Measurements from ENCODE around the gene SUGP2.

Gene SUGP2

GRCh38 chr19:18996351-18996750 lies 37.0 kb downstream of the SUGP2 start:
- H3K4me3 ChIP-seq (ENCODE audit: control insufficient read depth, low read depth, low read length): no peak overlapping the region
- DNase-seq (ENCODE audit: low read depth): no peak
- TF ChIP-seq CTCF (IDR thresholded peaks at IDR 0.05; ENCODE audit: control insufficient read depth, insufficient read depth, low read depth, low read length, missing control alignments): no peak

- peak; percentile 62 for DNase-seq (ENCODE audit: low read depth)
- H3K4me3 ChIP-seq (ENCODE audit: control insufficient read depth, low read depth, low read length): no peak overlapping the region
- TF ChIP-seq CTCF (IDR thresholded peaks at IDR 0.05; ENCODE audit: control insufficient read depth, insufficient read depth, low read depth, low read length, missing control alignments): peak; percentile 80
Measured at GRCh38 chr19:18995804-18996241, 37.5 kb downstream of the SUGP2 start.

GRCh38 chr19:18993115-18993514 lies 40.2 kb downstream of the SUGP2 start:
- H3K4me3 ChIP-seq (ENCODE audit: control insufficient read depth, low read depth, low read length): no peak overlapping the region
- no peak for TF ChIP-seq CTCF (IDR thresholded peaks at IDR 0.05; ENCODE audit: control insufficient read depth, insufficient read depth, low read depth, low read length, missing control alignments)
- DNase-seq (ENCODE audit: low read depth): no peak

- H3K4me3 ChIP-seq (ENCODE audit: control insufficient read depth, low read depth, low read length): no peak overlapping the region
- no peak for TF ChIP-seq CTCF (IDR thresholded peaks at IDR 0.05; ENCODE audit: control insufficient read depth, insufficient read depth, low read depth, low read length, missing control alignments)
- no peak for DNase-seq (ENCODE audit: low read depth)
Measured at GRCh38 chr19:18992696-18993095, 40.6 kb downstream of the SUGP2 start.

GRCh38 chr19:18991468-18991867 lies 41.8 kb downstream of the SUGP2 start:
- no peak overlapping the region for H3K4me3 ChIP-seq (ENCODE audit: control insufficient read depth, low read depth, low read length)
- no peak for DNase-seq (ENCODE audit: low read depth)
- TF ChIP-seq CTCF (IDR thresholded peaks at IDR 0.05; ENCODE audit: control insufficient read depth, insufficient read depth, low read depth, low read length, missing control alignments): no peak

GRCh38 chr19:18991006-18991405 lies 42.3 kb downstream of the SUGP2 start:
- TF ChIP-seq CTCF (IDR thresholded peaks at IDR 0.05; ENCODE audit: control insufficient read depth, insufficient read depth, low read depth, low read length, missing control alignments): no peak
- no peak overlapping the region for H3K4me3 ChIP-seq (ENCODE audit: control insufficient read depth, low read depth, low read length)

GRCh38 chr19:18990128-18990708 lies 43.1 kb downstream of the SUGP2 start:
- no peak for DNase-seq (ENCODE audit: low read depth)
- no peak for TF ChIP-seq CTCF (IDR thresholded peaks at IDR 0.05; ENCODE audit: control insufficient read depth, insufficient read depth, low read depth, low read length, missing control alignments)
- H3K4me3 ChIP-seq (ENCODE audit: control insufficient read depth, low read depth, low read length): no peak overlapping the region

More at GRCh38 chr19:18991006-18991405, 42.3 kb downstream of the SUGP2 start:
- no peak for DNase-seq (ENCODE audit: low read depth)
